Activated CD8-positive, alpha-beta memory T cell treated with anti-CD3 and anti-CD28 coated beads, Interleukin-2, amount 50 U/mL, for 1 hour (primary cell): Measurements from ENCODE around the gene MMD.
"Not testable (repeated sequence)": the region's sequence is repeated elsewhere in the genome, so short reads cannot be mapped to it uniquely, and the experiment has no call there.

Experiments used
- DNase-seq: peaks from one replicate; pipeline ENCODE4 v3.0.0-alpha.2; 2020; ENCODE audit errors: extremely low read depth

The MMD gene

DNA sequence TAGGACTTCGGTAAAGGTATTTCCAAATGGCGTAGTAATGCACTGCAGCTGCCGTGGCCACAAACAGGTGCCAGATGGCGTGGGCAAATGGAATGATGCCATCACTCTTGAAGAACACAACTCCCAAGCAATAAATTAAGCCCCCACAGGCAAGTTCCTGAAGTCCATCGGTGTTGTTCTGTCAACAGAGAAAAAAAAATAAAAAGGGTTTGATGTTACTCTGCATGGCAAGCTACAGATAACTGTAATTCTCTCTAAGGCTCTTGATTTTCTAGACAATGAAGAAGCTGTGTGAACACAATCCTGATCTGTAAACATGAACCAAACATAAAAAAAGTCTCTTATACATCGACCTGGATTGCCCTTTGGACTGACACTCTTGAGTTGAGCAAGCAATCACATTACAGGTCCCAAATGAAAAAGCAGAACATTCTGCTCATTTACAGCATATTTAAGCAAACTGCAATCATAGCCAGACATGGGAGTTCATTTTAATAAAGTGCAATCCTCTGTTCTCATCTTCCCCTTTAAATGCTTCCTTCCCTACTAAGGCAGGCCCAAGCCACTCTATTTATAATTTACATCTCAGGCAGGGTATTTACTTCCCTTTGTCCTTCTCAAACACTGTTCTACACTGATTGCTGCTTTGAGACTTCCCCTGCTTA is 27.1 kb downstream of the MMD start:
- DNase-seq: no peak

DNA sequence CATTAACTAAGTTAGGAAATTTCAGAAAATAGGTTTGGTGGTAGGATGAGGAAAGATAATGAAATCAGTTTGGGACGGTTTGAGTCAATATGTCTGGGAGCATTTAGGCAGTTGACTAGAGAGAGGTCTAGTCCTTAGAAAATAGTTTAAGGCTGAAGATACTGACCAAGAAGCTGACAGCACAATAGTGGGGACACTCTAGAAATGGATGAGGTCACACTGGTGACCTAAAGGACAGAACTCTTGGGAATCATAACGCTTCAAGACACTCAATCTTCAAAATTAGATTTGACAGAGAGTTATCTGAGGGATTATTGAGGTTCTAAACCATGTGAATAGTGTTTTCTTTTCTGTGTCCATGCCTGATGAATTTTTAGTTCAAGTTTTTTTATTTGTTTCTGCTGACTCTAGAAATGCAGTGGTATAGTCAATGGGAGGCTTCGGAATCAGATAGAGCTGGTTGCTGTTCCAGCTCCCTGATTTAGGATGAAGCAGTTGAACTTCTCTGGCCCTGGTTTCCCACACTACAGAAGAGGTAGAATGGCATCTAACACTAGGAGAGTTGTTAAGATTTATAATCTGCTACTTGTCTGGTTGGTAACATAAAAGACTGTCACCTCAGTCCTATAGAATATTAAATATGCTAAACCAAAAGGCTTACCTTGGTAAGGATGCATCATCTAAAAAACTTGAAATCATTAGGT is 29.7 kb downstream of the MMD start:
- no peak for DNase-seq

DNA sequence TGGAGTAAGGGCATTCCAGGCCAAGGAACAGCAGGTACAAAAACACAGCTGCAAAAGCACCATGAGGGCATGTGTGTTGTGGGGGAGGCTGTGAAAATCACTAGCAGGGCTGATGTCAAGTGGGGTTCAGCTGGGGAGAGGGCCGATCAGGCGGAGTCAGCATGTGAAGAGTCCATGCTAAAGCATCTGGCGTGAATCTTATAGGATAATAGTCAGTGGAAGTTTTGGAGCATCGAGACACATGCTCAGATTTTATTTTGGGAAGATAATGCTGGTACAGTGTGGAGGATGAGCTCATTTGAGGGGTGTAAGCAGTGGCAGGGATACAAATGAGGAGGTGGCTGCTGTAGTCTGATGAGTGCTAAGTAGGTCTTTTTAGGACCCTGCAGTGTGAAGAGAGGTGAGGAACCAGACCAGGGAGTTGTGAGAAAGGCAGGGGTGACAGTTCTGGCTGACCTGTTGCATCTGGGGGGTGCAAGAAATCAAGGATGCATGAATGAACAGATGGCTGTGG is 30.3 kb downstream of the MMD start:
- DNase-seq: no peak

DNA sequence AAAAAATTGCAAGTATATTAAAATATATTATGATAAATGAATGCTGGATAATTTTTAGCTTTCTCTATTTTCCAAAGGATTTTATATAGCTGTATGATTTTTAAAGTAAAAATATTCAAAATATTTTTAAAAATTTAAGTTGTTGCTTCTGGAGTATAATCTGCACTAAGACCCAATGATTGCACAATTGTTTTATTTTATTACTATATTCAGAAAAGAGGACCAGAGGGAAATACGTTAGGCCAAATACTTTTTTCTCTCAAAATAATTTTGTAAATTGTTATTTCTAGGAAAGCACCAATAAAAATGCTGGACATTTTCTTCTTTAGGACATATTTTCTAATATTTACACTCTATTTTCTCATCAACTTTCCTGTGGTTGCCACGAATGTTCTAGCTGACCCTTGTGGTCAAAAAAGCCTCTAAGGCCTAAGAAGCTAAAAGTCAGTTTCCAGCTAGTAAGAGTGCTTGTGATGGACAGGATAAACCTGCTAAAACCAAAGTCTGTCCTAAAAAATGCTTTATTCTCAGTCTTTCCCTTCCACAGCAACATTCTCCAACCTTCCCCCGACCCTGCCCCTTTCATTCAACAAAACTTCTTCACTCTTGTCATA is 31.2 kb downstream of the MMD start:
- no peak for DNase-seq

DNA sequence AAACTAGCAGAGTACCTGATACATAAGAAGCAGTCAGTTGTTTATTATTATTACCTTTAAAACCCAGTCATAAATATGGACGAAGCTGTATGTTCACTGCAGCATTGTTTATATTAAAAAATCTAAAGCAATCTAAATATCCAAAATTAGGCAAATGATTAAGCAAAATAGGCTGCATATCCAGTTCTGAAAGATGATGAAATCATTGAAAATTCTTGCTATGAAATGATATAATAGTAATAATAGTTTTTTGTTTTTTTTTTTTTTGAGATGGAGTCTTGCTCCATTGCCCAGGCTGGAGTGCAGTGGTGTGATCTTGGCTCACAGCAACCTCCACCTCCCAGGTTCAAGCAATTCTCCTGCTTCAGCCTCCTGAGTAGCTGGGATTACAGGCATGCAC is 31.9 kb downstream of the MMD start:
- DNase-seq: not testable (repeated sequence)

DNA sequence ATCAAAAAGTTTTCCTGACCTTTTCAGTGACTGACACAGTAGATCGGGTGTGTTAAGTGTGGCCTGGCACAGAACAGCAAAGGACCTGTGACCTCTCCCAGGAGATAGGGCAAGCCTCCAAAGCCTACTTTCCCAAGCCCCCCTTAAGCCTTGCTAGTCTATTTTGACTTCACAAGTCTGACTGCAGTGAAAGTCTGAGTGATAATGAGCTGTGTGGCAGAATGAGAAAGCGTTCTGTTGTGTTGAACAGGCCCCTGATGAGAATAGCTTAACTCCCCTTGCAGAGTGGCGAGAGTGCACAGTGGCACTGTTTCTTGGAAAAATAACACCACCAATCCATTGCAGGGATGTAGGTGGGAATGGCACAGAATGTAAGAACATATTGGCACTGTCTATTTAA is 32.8 kb downstream of the MMD start:
- DNase-seq: no peak

DNA sequence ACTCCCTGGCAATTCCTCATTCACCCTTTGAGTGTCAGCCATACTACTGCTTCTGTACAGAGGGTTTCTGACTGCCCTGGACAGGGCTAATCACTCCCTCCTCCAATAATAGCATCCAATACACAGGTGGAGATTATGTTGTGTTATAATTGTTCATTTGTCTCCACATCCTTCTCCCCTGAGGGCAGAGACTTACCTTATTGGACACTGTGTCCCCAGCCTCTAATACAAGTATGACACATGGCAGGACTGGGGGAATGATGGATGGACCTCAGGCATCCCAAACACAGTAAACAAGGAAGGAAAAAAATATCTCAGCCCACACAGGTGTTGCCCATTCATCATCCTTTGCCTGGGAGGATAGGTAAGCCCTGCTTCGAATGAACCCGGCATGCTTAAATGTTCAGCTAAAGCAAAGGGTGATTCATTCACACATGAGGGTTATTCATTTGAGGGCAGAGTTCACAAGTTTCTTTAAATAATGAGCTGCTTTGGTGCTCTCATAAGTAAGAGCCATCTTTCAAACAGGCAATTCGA is 34.8 kb downstream of the MMD start:
- DNase-seq: no peak

DNA sequence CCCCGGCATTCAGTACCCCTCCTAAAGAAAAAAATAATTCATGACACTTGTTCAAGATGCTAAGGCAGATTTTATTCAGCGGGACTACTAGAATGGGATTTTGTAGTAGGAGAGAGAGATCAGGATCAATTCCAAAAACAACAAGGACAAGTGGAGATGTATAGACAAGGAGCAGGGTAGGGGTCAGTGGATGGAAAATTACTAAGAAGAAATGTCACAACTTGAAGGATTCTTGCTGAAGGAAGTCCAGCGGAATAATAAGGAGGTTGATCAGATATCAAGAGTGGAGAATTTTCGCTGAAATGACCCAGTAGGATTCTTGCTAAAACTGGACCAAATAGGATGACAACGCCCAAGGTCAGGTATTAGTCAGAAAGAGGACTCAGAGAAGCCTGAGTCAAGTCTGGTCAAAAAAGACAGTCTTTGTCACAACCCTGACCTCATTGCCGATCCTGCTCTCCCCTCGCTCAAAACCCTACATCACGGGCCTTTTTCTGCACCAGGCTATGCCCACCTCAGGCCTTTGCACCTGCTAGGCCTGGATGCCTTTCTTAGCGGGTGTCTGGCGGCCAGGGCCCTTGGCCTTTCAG is 36.9 kb downstream of the MMD start:
- no peak for DNase-seq

DNA sequence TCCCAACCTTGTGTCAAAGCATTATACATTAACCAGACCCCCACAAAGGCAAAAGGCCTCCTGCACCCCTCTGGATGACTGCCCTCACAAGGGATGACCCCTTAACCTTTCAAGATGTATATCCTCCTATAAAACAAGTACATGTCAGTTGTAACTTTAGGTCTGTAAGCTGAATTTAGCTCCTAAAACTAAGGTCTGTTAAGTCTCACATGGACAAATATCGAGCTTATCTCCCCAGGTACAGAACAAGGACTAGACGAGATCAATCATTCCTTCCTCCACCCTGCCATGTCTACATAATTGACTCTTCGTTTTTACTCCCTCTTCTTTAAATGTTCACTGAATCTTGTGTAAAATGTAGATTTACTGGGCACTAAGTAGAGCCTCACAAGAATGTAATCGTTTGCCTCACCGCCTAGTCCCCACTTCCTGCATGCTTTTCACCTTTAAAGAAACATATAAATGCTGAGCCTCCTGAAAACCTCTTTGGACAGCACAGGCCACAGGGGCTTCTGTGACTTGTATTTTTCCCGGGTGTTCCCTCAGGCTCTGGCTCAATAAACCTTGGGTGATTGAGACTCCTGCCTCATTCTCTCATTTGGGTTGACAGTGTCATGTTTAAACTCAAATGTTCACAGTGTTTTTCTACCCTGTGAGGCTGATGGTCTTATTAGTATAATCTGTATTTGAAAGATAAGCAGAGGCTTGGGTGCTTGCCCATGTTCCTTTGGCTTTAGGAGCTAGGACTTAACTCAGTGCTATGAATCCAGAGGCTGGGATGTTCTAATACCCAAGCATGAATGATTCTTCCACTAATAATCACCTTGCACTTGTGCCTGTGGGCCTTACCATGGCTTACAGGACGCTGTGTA is 37.6 kb downstream of the MMD start:
- DNase-seq: no peak

DNA sequence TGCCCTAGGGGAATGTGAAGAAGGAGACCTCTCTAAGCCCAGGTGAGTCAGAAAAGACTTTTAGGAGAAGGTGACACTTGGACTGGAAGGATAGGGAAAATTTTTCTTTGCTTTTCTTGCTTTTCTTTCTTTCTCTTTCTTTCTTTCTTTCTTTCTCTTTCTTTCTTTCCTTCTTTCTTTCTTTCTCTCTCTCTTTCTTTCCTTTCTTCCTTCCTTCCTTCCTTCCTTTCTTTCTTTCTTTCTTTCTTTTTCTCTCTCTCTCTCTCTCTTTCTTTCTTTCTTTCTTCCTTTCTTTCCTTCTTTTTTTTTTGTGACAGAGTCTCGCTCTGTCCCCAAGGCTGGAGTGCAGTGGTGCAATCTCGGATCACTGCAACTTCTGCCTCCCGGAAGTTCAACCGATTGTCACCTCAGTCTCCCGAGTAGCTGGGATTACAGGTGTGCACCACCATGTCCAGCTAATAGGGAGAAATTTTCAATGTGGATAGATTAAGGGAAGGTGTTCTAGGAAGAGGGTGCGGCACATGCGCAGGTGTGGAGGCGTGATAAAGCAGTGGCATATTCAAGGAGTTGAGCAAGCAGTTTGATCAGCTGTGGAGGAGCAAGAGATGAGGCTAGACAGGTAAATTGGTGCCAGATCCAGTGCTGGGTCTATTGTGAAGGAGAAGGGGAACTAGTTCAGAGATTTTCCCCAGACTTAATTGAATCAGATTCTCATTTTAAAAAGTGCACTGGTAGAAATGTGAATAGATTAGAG is 40.4 kb downstream of the MMD start:
- DNase-seq: no peak

DNA sequence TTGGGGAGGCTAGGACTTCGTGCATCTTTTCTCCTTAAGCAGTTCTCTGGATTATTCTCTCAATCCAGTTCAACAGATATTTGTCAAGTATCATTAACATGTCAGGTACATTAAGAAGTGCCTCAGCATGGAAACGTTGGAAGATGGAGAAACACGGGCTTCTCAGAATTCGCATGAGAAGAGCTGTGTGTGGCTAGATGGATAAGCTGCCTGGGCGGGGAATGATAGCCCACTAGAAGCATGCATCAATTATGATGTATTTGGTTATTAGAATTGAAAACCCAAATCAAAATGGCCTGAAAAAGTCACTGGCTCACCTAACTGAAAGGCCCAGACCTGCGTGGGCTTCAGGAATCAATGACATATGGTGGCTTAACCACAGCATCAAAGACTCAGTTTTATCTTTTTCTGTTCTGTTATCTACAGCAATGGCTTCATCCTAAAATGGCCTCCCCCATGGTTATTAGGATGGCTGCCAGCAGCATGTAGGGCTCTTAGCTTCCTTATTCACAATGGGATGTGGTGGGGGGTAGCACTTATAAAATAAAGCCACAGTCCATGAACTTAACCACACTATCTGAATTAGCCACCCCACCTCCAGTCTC is 43.9 kb downstream of the MMD start:
- no peak for DNase-seq

DNA sequence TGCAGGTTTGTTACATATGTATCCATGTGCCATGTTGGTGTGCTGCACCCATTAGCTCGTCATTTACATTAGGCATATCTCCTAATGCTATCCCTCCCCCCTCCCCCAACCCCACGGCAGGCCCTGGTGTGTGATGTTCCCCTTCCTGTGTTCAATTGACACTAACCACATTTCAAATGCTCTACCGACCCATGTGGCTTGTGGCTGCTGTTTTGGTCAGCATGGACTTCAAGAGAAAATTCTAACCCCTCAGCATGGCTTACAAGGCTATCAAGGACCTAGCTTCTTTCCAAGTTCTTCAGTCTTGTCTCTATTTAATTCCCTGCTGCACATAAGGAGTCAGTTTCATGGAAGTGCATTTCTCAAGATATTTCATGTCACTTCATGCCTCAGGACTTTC is 52.9 kb downstream of the MMD start:
- DNase-seq: no peak

DNA sequence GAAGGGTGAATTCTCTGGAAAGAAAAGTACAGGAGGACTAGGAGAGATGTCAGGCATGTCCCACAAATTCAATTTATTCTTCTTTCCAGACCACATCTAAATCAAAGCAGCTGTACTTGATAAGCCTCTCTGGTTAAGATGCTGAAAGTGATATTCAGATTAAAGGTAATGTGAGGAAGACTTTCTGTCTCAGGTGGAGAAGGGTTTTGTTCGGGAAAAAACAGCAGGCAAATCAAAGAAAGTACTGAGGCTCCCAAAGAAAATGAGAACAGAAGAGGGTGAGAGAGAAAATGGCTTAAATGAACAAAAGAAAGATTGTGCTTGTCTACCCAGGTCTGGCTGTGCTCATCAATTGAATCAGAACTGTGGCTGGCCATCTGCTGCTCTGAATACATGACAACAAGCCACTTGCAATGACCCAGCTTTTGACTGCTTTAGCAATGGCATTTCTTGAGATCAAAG is 55.6 kb downstream of the MMD start:
- DNase-seq: no peak

DNA sequence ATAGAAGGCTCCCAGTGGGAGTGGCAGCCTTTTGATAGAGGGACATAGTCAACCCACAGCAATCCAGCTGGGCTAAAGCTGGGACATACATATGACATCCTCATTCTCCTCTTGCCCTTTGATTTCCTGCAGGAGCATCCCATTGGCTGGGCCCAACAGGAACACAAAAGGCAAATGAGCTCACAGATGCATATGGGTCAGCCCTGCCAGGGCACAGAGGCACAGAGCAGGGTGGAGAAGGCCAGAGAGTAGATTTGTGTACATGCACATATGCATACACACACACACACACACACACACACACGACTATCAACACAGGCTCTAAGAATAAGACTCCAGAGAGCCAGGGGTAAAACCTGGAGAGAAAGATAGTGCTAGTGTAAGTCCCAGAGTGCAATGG is 58.6 kb downstream of the MMD start:
- no peak for DNase-seq

DNA sequence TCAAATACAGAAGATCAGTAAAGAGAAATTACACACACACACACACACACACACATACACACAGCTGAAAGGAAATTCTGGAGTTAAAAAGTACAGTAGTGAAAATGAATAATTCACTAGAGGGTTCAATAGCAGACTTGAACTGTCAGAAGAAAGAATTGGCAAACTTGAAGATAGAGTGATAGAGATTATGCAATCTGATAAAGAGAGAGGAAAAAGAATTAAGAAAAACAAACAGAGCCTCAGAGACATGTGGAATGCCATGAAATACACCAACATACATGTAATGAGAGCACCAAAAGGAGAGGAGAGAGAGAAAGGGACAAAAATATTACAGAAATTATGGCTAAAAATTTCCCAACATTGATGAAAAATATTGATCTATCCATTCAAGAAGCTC is 60.7 kb downstream of the MMD start:
- no peak for DNase-seq

DNA sequence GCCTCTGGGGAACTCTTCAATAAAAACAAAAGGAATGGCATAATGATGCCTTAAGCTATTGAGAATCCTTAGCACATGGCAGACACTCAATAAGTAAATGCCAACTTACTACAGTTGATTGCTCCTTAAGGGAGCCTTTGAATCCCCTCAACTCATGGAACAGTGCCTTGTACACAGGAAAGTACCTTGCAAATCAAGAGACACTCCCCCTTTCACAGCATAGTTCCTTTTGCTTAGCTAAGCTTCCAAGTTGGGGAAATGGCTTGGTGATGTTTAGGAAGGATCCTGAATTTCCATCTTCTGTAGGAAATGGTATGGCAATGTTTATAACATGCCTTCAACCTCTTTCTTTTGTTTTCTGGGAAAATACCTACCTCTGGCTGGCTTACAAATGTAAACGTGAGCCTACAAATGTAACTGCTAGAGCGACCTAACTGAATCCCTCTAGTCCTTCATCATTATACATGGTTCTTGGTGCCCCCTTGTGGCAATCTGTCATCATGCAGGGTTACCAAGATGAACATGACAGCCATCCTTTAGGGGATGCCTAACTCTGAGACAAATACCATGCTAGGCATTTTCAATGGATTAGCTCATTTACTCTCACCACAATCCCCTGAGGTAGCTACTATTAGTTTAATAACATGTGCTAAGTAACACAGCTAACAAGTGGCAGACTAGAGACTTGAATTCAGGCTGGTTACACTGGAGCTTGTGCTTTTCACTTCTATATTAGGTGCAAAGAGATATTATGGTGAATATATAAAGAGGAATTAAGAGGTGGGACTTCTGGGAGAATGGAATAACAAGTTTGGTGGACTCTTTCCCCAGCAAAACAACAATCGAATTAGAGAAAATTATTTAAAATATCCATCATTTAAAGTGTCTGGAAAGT is 65.0 kb downstream of the MMD start:
- DNase-seq: peak; percentile 11

DNA sequence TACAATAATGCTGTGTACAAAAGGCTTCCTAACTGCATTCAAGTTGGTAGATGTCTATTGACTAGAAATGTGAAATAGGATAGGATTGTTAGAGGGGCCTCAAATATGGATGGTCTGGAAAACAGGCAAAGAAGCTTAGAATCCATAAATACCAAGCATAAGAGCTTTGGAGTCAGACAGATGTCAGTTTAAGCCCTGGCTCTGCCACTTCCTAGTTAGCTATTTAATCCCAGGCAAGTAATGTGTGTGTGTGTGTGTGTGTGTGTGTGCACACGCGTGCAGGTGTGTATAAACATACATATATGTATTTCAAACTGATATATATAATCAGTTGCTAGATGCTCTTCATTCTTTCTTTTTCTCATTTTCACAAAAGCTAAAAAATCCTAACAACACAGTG is 66.7 kb downstream of the MMD start:
- DNase-seq: no peak

DNA sequence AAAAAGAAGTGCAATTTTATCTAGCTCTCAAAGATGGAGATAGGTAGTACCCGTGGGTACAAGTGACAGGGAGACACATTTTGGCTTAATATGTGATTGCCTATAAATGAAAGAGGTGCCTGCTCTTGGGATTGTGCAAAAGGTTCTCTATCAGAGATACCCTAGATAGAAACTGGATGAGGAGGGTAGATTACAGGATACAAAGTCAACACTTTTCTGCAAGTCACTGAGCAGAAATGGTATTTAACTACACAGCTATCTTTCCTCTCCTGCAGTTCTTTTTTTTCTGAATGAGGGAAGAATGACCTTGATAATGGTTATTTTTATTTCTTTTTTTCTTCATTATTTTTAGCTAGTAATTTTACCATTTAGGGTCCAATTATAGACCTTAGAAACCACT is 67.6 kb downstream of the MMD start:
- DNase-seq: no peak

DNA sequence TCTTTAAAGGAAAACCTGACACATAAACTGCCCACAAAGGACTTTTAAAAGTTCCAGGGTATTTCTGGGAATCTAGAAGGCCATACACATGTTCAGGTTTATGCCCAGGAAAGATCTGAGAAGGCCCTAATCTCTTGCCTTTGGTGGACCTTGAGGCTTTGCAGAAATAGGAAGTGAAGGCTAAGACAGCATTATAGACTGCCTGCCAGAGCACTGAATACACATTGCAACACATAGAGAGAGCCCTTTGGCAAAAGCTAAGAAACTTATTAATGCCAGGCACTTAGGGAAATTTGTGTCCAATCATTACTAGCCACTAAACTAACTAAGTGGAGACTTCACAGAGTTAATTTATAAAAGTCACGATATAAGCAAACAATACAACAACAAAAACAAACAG is 70.4 kb downstream of the MMD start:
- no peak for DNase-seq
